ENCODE data around the gene DEPP1. TPM values are rescaled to one million over a fixed set of nuclear protein-coding genes. Genes with fewer than 3 reads are reported as not detected.

DEPP1 gene
- total RNA-seq, 3 donors from 2014 or later = 14.8 to 19.0 (median 18.1) TPM

- intact Hi-C loops (cut with DNase I, micrococcal nuclease) = no loop called here
- Histone ChIP-seq H3K9me3 (no peaks in the 10 kb centered on the region), H3K4me3 (no peak overlapping the region), H3K4me1 (ENCODE audit: low read depth) (peaks cover 14% of the 10 kb centered on the region), H3K36me3 (ENCODE audit: low read depth) (no peaks in the 10 kb centered on the region)
- DNase-seq (no peak), ATAC-seq (peak; percentile 27)
- TF ChIP-seq CTCF (IDR thresholded peaks at IDR 0.05) = no peak
Observed at GRCh38 chr10:44966129-44966815, 12.3 kb downstream of the DEPP1 start.

- Histone ChIP-seq H3K9me3 (no peaks in the 10 kb centered on the region), H3K4me3 (no peak overlapping the region), H3K36me3 (ENCODE audit: low read depth) (no peaks in the 10 kb centered on the region), H3K4me1 (ENCODE audit: low read depth) (peaks cover 20% of the 10 kb centered on the region)
- intact Hi-C loops (cut with DNase I, micrococcal nuclease) = no loop called here
- DNase-seq (no peak), ATAC-seq (no peak)
- no peak for TF ChIP-seq CTCF (IDR thresholded peaks at IDR 0.05)
Observed at GRCh38 chr10:44965651-44966097, 12.9 kb downstream of the DEPP1 start.

GRCh38 chr10:44965104-44965503 is 13.5 kb downstream of the DEPP1 start:
- TF ChIP-seq CTCF (IDR thresholded peaks at IDR 0.05) = no peak
- ATAC-seq (no peak), DNase-seq (no peak)
- H3K36me3 ChIP-seq (ENCODE audit: low read depth) = no peaks in the 10 kb centered on the region
- intact Hi-C loops (cut with DNase I, micrococcal nuclease) = no loop called here
- H3K4me1 ChIP-seq (ENCODE audit: low read depth) = peaks cover 25% of the 10 kb centered on the region
- no peak overlapping the region for H3K4me3 ChIP-seq
- H3K9me3 ChIP-seq = no peaks in the 10 kb centered on the region

- ATAC-seq (peak; percentile 1), DNase-seq (peak in 2 of 3 donors; percentile 51 to 54)
- no peaks in the 10 kb centered on the region for H3K9me3 ChIP-seq
- no peak for TF ChIP-seq CTCF (IDR thresholded peaks at IDR 0.05)
- intact Hi-C loops (cut with DNase I, micrococcal nuclease) = no loop called here
- no peaks in the 10 kb centered on the region for H3K36me3 ChIP-seq (ENCODE audit: low read depth)
- peaks cover 29% of the 10 kb centered on the region for H3K4me1 ChIP-seq (ENCODE audit: low read depth)
- no peak overlapping the region for H3K4me3 ChIP-seq
Observed at GRCh38 chr10:44963772-44964633, 14.6 kb downstream of the DEPP1 start.

GRCh38 chr10:44962870-44963738 is 15.5 kb downstream of the DEPP1 start:
- ATAC-seq = peak; percentile 10
- Histone ChIP-seq H3K4me1 (ENCODE audit: low read depth) (peaks cover 37% of the 10 kb centered on the region), H3K36me3 (ENCODE audit: low read depth) (no peaks in the 10 kb centered on the region), H3K4me3 (no peak overlapping the region), H3K9me3 (no peaks in the 10 kb centered on the region)
- TF ChIP-seq CTCF (IDR thresholded peaks at IDR 0.05) = no peak
- peak in 1 of 3 donors; percentile 45 for DNase-seq
- intact Hi-C loops (cut with DNase I, micrococcal nuclease) = no loop called here
